HepG2 (cell line): ENCODE data around the gene NFATC3. TPM values are rescaled to one million over a fixed set of nuclear protein-coding genes. Genes with fewer than 3 reads are reported as not detected.

Experiments
- EZH2 ChIP-seq: conservative IDR thresholded peaks from 2 replicates; pipeline ENCODE4 v1.6.1; 2012; ENCODE audit warnings: mild to moderate bottlenecking, low read depth, low read length, moderate library complexity
- KDM5A ChIP-seq: fragments of 200-600 bp; sonication (generic); IDR thresholded peaks from 2 replicates; pipeline ENCODE4 v1.7.0; 2018; ENCODE audit warnings: antibody characterized with exemption, mild to moderate bottlenecking, low read length, borderline replicate concordance
- MYPOP ChIP-seq: sonication (generic); formaldehyde crosslinking; IDR thresholded peaks from 2 replicates; pipeline ENCODE4 v1.8.1; 2023; ENCODE audit warnings: mild to moderate bottlenecking, moderate library complexity, missing genetic modification reagents
- NFKB2 ChIP-seq: sonication (generic); formaldehyde crosslinking; IDR thresholded peaks from 2 replicates; pipeline ENCODE4 v1.4.0; 2020; ENCODE audit warnings: missing genetic modification reagents, borderline replicate concordance
- PRMT3 ChIP-seq: sonication (generic); formaldehyde crosslinking; IDR thresholded peaks from 2 replicates; pipeline ENCODE4 v1.8.1; 2022; ENCODE audit warnings: low read depth, mild to moderate bottlenecking, moderate library complexity, missing genetic modification reagents, borderline replicate concordance
- RAD21 ChIP-seq: fragments of 450-650 bp; formaldehyde crosslinking; IDR thresholded peaks from 2 replicates; pipeline ENCODE4 v1.5.0; 2020; ENCODE audit warnings: mild to moderate bottlenecking
- TOPORS ChIP-seq: sonication (generic); formaldehyde crosslinking; IDR thresholded peaks from 2 replicates; pipeline ENCODE4 v1.8.0; 2023; ENCODE audit warnings: mild to moderate bottlenecking, missing genetic modification reagents
- TRAFD1 ChIP-seq: sonication (generic); formaldehyde crosslinking; IDR thresholded peaks from 2 replicates; pipeline ENCODE4 v1.5.1; 2020; ENCODE audit warnings: missing genetic modification reagents, mild to moderate bottlenecking, borderline replicate concordance
- ZBTB39 ChIP-seq: sonication (generic); formaldehyde crosslinking; IDR thresholded peaks from 2 replicates; pipeline ENCODE4 v1.5.0; 2020; ENCODE audit warnings: missing genetic modification reagents
- ZBTB40 ChIP-seq, 2 experiments: fragments of 450-650 bp in 1 of 2; sonication (generic) in 1 of 2; formaldehyde crosslinking in 1 of 2; IDR thresholded peaks; 2 replicates each; pipeline versions ENCODE4 v1.6.1 to v1.8.0; 2016 to 2022; ENCODE audit warnings: antibody characterized with exemption in 1 of 2, mild to moderate bottlenecking in 1 of 2, missing genetic modification reagents in 1 of 2
- ZBTB42 ChIP-seq: sonication (generic); formaldehyde crosslinking; IDR thresholded peaks from 2 replicates; pipeline ENCODE4 v1.5.0; 2020; ENCODE audit warnings: mild to moderate bottlenecking, missing genetic modification reagents
- ZNF44 ChIP-seq: sonication (generic); formaldehyde crosslinking; IDR thresholded peaks from 2 replicates; pipeline ENCODE4 v1.5.1; 2020; ENCODE audit warnings: mild to moderate bottlenecking, missing genetic modification reagents
- ZNF615 ChIP-seq: sonication (generic); formaldehyde crosslinking; IDR thresholded peaks from 2 replicates; pipeline ENCODE4 v1.5.0; 2020; ENCODE audit warnings: mild to moderate bottlenecking, missing genetic modification reagents, borderline replicate concordance
- polyA plus RNA-seq, 8 experiments: library from polyadenylated mRNA; depleted of rRNA in 3 of 8; stranded (reverse) in 7 of 8; unstranded in 1 of 8; fragments of >200 nt; fragmentation: Illumina TruSeq in 4 of 8; extraction: Trizol in 4 of 8; gene quantifications; 2 replicates each; pipeline versions ENCODE4 v1.2.1 to v1.2.3, GENCODE V29; 2011 to 2016; ENCODE audit warnings: low read depth in 4 of 8, missing spikeins in 1 of 8, mixed read lengths in 1 of 8; ENCODE audit not compliant: insufficient read depth in 1 of 8
- total RNA-seq, 5 experiments: library from RNA; depleted of rRNA; stranded (reverse); fragments of >200 nt; fragmentation: Illumina TruSeq; extraction: Trizol; gene quantifications; 2 replicates each; pipeline ENCODE4 v1.2.3, GENCODE V29; 2016; ENCODE audit warnings: low read depth in 1 of 5

The NFATC3 gene
- total and polyA plus RNA-seq, 2 of the 13 experiments (the other 11 are each of a cell fraction or from before 2014, with no cell fraction given), result 52.6 to 62.7 TPM

GRCh38 chr16:68235108-68235886, 150.1 kb downstream of the NFATC3 start (continued):
- TF ChIP-seq PRMT3, result peak; percentile 23
- peak; percentile 8; the same call in 1 of the 2 replicates for TF ChIP-seq ZBTB42 (CRISPR knock-in tag)
- TF ChIP-seq TRAFD1 (CRISPR knock-in tag), result no peak
- no peak for TF ChIP-seq EZH2
- TF ChIP-seq ZBTB40 (IDR thresholded peaks at IDR 0.05), result no peak
- peak; percentile 31; the same call in 1 of the 2 replicates for TF ChIP-seq ZBTB40 (CRISPR knock-in tag; IDR thresholded peaks at IDR 0.05)
- no peak for TF ChIP-seq ZNF44
- TF ChIP-seq MYPOP (CRISPR knock-in tag), result peak; percentile 45; the same call in 1 of the 2 replicates
- peak; percentile 27; the same call in 1 of the 2 replicates for TF ChIP-seq RAD21
- peak; percentile 41; the same call in 1 of the 2 replicates for TF ChIP-seq ZBTB39
- TF ChIP-seq TOPORS (CRISPR knock-in tag), result peak; percentile 50
- TF ChIP-seq ZNF615 (CRISPR knock-in tag), result no peak
- TF ChIP-seq NFKB2 (CRISPR knock-in tag), result 0 out of 2 replicates have a peak, but pooled peaks have one; percentile 10
- TF ChIP-seq KDM5A, result peak; percentile 23; the same call in 1 of the 2 replicates
